HG03139 (cell line): ENCODE measurements around the gene SULT1E1.

Experiments used
- ATAC-seq: cut with Tn5 transposase; IDR thresholded peaks from one replicate; pipeline ENCODE4 v1.9.1; 2021; ENCODE audit not compliant: unreplicated experiment

The SULT1E1 gene, protein sequence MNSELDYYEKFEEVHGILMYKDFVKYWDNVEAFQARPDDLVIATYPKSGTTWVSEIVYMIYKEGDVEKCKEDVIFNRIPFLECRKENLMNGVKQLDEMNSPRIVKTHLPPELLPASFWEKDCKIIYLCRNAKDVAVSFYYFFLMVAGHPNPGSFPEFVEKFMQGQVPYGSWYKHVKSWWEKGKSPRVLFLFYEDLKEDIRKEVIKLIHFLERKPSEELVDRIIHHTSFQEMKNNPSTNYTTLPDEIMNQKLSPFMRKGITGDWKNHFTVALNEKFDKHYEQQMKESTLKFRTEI

DNA sequence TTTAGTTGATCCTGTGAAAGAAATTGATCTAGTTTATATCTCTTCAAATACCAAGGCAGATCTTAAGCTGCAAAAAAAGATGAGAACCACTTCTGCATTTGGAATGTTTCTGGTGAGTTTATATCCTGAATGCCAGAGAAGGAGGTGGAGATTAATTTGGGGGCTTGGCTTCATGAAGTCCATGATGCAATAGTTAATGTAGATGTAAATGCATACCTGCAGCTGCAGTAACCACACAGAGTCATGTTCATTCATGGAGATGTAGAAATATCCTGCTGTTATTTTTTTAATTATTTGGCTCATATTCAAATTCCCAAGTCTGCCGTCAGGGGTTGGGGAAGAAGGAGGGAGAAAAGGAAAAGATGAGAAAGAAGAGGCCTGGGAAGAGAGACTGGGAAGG lies at the start of gene SULT1E1:
Gene SULT1E1, minus strand, starts transcription at position 94 of the 400 bp plus-strand sequence. CDS start 2,501 bp downstream, outside the sequence.
- no peak for ATAC-seq

DNA sequence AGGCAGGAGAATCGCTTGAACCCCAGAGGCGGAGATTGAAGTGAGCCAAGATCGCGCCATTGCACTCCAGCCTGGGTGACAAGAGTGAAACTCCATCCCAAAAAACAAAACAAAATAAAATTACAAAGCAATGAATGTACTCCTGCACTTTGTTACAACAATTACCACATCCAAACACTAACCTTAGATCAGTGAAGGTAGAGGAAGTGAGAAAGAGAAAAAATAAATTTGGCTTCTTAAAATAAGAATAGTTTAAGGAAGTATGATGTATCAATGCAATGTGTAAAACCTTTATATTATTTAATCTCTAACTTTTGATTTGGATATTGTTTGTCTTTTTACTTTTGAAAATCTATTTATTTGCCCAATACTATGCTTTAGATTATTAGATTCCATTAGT lies 49.2 kb upstream of the SULT1E1 start:
- ATAC-seq = no peak

DNA sequence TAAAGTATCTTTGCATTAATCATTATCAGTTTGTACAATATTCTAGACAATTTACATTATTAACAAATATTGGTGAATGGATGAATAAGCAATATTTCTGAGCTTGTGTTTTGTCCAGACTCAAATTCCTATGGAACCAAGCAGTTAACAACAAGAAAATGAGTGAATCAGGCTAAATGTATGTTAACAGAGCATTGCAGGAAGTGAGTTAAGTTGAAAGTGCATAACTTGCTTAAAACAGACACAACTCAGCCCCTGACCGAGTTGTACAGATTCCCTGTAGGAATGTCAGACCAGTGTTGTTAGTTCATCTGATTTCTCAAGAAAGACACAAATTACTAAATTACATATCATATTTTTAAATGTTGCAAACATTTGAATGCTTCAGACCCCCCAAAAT lies 47.2 kb upstream of the SULT1E1 start:
- ATAC-seq = no peak

DNA sequence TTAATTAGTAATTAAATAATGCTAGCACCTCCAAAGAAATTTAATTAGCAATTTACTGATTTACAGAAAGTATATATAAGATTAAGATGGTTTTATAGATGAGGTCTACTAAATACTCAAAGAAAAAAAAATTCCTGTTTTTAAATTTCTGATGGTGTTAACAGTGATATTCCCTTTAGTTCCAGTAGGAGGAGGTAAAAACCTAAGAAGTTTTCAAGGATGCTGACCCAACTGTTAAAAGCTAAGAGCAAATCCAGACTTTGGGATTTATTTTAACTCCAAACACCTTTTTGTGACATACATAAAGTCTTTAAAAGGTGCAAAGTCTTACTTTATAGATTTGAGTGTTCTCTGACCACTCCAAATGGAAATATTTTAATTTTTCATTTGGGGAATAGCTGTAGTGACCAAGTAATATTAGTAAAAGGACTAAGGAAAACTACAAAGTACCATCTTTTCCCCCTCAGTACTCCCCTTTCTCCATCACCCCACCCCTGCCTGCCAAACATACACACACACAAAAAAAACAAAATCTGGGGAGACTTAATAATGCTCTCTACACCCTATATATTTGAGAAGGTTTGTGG lies 36.7 kb upstream of the SULT1E1 start:
- no peak for ATAC-seq

DNA sequence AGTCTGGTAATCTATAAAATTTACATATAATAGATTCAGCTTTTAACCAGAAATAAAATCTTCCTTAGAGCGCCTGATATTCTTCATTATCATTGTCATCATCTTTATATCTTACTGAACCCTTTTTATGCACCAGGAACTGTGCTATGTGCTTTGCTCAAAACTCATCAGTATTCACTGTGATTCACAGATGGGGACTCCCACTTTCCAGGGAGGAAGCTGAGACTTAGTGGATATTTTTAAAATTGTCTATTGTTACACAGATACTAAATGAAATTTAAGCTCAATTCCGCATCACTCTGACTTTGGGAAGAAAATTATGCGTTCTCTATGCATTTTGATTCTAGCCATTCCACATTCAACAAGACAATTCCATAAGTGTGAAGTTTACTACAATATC lies 34.8 kb upstream of the SULT1E1 start:
- ATAC-seq = no peak

DNA sequence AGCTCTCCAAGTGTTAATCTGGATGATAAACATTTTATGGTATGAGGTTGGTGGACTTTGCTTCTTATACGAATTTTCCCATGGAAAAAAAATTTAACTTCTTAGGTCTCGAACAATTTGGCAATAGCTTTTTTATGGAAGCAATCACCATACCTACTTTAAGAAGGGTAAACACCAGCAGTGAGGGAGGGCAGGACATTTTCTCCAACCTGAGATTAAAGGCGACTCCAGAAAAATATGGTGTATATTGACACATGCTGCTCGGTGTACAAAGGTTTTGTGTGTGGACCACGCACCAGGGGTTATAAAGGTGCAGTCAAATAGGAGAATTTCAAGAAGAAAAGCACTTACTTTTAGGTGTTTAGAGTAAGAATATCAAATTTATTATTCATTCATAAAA lies 34.2 kb upstream of the SULT1E1 start:
- ATAC-seq = no peak

DNA sequence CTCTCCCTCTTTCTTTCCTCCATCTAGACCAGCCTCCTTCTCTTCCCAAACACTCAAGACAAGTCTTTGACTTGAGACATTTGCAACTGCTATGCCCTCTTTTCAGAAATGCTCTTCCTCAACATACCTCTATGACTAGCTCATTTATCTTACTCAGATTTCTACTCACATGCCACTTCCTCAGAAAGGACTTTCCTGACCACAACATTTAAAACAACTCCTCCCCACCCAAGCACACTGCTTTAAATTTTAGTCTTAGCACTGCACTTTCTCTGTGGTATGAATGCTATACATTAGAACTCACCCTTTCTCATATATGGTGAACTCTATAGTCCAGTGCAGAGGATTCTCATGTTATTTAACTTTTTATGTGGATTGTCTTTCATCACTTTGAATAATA lies 28.4 kb upstream of the SULT1E1 start:
- ATAC-seq = no peak

DNA sequence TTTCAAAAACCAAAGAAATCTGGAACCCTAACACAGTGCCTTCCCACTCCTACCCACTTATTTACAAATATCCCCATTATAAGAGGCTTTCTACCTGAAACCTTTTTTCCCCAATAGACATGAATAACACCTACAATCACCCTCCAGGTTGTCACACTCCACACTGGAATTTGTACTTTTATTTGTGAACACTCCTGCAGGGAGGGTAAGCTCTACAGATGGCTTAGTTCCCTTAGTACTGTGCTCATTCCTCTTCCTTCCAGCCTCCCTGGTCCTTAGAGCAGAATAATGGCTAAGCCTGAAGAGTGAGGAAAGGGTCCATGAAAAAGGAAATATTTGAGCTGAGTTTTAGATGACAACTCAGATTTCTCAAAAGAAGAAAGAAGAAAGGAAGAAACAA lies 22.2 kb upstream of the SULT1E1 start:
- no peak for ATAC-seq

DNA sequence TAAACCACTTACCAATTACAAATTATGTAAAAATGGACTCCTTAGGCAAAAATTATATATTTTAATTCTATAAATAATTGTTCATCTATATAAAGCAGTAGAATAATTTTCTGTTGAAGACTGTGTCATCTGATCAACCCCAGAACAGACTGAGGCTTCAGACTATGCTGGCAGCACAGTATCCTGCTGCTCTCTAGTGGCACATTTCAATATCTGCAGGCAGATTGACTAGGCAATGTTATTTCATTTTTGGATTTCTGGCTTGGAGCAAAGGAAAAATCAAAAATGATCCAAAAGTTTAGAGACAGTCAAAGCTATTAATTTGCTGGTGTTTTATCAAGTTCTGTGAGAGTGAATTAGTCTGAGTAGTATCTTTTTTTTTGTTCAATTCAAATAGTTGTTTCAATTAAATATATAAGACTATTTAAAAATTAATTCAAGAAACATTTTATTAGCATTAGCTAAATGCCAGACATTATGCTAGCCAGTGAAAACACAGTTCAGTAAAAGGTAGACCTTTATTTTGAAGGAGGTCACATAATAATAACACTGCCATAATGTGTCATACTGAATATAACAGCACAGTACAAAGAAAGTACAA lies 21.3 kb upstream of the SULT1E1 start:
- ATAC-seq = peak; percentile 65

DNA sequence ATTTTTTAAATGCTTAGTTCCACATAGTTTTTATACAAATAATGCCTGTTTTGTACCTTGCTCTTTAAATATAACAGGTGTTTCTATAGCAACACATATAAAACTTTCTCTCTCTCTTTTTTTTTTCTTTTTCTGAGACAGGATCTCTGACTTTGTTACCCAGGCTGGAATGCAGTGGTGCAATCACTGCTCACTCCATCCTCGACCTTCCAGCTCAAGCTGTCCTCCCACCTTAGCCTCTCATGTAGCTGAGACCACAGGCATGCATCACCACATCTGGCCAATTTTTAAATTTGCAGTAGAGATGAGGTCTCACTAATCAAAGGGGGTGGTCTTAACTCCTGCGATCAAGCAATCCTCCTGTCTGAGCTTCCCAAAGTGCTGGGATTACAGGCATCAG lies 18.3 kb upstream of the SULT1E1 start:
- ATAC-seq = no peak

DNA sequence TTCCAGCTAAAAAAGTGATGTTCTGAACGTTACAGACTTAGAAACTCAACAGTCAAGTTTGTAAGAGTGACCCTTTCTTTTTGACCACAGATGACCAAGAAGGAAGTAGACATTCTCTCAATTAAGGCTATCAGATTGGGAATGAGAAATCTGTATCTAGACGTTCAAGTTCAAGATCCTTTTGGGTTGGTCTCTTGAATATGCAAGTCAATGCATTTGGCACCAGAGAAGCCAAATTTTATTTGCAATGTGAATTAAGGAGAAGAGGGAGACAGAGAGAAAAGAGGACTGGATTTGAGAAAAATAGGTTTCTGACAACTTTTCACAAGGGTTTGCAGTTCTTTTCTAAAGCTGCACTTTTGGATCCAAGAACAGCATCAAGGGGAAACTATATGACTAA lies 17.5 kb upstream of the SULT1E1 start:
- no peak for ATAC-seq

DNA sequence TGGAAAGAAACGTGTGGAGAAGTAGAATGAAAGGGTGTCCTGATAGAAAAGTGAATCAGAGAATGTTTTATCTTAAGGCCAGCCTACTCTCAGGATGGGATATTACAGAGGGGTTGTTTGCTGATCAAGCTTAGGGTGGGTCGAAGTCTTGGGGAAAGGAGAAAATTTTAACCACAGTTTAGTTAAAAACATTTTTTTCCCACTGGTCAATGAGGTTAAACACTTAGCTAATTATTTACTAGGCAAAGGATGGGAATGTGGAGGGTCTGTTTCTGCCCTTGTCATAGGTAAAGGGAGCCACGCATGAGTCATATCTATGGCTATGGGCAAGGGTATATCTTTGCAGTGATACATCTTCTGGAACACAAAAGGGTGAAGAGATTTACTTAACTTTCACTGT lies 16.1 kb upstream of the SULT1E1 start:
- ATAC-seq = no peak

DNA sequence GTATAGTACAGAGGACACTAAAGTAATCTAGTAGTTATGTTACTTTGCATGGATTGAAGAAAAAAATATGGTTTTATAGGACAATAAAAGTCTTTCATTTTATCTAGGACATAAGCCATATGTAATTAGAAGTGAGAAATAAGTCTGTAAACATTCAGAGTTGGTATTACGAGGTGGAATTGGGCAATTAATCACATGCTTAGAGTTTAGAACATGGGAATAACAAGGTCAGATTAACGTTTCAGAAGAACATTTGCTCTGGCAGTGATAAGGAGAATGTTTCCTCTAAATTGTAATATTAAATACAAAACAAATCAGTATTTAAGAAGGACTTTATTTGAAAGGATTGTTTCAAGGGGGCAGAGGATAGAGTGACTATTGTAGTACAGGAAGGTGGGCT lies 15.6 kb upstream of the SULT1E1 start:
- ATAC-seq = no peak

DNA sequence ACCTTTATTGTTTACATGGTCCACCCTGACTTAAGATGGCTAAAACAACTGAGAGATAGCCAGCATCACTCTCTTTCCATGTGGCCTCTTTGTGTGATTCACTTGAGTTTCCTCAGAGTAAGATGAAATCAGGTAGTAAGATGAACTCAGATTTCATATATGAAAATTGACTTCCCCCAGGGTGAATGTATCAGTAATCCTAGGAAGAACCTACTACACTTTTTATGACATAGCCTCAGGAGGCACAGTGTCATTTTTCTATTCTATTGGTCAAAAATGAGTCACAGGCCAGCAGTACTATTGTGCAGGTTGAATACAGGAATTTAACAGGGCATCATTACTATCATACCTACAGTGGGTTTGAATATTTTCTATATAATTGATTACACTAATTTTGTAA lies 14.6 kb upstream of the SULT1E1 start:
- no peak for ATAC-seq

DNA sequence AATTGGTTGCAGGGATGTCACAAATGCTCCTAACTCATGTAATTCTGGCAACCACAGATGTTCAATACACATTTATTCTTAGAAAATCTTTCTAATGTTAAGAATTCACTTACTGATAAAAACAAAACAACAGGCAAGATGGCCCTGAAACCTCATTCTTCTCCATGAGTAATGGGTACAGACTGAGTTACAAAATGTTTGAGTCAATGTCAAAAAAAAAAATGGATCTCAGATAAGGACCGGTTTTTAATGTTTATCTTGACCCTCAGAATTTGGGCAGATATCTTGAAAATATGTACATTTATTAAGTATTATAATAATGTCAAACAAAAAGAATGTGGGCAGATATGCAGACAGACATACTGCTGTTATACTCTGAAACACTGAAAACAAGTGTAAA lies 1.8 kb upstream of the SULT1E1 start:
- no peak for ATAC-seq

DNA sequence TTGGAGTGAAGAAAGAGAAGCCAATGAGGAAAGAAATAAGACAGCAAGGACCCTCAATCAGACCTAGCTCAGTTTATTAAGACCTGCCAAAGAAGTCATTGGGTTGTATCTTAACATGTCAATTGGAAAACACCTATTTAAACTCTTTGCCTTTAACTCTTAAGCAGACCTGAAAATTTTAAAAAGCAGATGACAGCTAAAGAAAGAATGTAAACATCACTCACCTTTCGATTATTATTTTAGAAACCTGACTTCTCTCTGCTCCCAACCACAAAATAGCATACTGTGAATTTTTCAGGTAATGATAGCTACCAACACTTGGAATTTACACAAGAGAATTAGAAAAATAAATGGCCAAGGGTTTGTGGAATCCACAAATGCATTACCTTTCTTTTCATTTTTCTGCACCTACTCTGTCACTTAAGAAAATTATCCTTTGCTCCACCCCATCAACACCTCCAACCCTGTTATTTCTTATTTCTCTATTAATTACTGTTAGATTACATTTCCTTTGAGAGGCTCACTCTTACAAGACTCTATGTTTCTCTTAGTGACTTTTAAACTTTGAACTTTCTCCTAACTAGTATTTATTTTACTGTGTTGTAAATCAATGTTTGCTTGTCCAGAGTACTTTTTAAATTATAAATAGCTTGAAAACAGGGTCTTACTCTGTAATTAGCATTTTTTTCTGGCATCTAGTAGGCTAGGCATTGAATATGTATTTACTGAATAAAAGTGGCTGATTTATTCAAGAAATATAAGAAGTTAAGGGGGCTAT lies 765 bp upstream of the SULT1E1 start:
- ATAC-seq = no peak

DNA sequence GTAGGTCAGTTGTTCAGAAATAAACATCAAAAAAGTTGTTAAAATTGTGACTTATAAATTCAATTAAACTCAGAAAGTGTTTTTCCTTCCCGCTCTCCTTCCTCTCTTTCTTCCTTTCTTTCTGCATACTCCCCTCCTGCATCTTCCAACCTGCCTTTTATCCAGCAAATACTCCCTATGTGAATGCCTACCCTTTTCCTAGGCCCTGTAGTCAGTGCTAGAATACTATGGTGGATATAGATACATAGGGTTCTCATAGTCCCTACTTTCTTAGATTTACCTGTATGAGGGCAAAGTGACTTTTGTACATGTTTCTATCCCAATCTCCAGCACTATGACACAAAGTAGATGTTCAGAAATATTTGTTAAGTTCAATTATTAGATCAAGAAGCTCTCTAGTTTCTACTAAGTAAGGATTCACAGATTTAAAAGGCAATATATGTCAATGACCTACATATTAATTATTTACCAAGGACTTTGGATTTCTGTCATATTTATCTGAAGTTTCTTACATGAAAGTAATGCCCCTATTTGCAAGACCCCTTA lies 732 bp downstream of the SULT1E1 start:
- ATAC-seq = no peak

DNA sequence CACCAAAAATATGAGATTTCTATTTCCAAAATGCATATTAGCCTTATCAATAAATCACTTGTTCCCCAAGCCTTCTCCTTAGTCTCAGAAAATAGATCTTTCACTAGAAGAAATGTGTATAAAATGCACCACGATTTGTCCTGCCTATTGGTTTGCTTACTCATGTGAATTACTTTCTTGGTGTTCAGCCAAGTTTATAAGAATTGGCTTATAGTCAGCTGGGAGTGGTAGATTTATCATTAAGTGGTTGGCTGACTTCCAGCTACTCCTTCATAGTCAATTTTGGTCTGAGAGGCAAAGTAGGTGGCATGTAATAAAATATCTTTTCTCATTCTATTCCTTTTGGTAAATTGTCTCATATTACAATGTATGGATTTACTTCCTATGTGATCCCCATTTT lies 1.3 kb downstream of the SULT1E1 start:
- no peak for ATAC-seq

DNA sequence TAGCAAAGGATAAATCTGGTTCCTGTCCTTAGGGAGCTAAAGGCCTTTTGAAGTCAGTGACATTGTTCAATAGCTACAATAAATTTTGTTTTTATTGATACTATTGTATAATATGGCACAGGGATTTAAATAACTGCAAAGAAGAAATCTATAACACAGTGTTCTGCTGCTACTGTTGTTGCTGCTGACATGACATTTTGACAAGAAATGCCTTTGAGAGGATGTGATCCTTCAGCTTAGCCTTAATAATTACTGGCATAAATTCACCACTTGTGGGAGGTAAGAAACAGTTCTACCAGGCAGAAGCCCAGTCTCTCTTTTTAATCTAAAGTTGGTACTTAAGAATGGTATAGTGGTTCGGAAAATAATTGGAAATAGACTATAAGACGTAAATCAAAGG lies 4.1 kb downstream of the SULT1E1 start:
- ATAC-seq = no peak

DNA sequence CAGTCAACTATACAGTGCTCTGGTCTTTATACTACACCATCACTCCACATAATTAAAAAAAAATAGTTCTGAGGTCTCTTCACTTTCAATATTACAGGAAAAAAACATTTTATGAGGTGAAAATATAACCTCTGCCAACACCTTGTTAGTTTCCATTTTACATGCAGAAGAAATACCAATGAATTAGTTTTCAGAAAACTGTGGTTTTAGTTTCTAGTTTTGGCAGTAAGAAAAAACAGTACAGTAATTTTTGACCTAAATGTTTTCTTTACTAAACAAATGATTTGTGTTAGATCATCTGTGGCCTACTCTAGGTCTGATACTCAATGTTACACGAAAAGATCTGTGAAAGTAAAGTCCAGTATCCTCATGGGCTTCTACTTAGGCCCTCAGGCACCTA lies 10.0 kb downstream of the SULT1E1 start:
- ATAC-seq = peak; percentile 79

DNA sequence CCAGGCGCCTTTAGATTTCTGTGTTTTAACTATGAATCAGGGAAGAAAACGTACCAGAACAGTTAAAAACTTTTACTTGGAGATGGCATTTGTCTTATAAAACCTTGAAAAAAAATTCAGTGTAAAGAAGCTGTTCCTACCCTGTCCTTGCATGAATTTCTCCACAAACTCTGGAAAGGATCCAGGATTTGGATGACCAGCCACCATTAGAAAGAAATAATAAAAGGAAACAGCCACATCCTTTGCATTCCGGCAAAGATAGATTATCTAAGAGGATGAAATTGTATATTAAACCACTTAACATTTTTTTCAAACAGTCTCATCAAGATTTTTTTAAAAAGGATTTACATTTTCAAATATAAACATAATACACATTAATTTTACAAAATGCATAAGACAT lies 10.6 kb downstream of the SULT1E1 start:
- ATAC-seq = no peak

DNA sequence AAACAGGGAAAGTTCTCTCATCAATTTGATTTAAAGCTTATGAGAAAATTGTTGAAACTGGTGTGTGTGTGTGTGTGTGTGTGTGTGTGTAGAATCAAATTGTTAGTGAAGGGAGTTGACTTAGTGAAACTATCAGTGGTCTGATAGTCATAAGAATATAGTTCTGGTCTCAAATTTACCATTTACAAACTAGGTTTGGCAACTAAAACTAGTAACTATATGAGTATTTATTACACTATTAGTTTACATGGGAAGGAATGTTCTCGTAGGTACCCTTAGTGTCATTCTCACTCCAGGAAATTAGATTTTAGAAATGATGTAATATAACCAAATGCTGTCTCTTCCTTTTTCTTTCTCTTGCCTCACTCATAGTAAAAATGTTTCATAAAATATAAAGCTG lies 11.9 kb downstream of the SULT1E1 start:
- no peak for ATAC-seq
